ENCODE results near the gene CTNNA2. TPM values are rescaled to one million over a fixed set of nuclear protein-coding genes. Genes with fewer than 3 reads are reported as not detected.

The CTNNA2 gene
- total RNA-seq, 1 experiment from 2014 or later: 5.5 TPM

DNA sequence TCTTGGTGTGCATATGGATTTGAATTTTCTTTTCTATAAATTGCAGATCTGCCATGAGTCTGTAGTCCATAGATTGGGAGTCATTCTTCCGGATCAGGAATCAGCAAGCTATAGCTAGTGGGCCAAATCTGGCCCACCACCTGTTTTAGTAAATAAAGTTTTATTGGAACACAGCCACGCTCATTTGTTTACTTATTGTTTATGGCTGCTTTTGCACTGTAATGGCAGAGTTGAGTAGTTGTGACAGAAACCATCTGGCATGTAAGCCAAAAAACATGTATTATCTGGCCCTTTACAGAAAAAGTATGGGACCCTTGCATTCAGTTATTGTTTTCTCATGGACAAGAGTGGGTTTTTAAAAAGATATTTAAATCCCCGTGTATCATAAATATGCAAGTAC, 600.5 kb downstream of the CTNNA2 start:
- no peak overlapping the region for H3T11ph ChIP-seq (ENCODE audit: low read length)
- no peak overlapping the region for H3K14ac ChIP-seq (ENCODE audit: insufficient read depth, low read length)
- H3K4me1 ChIP-seq (ENCODE audit: insufficient read depth, low read length): no peaks in the 10 kb centered on the region
- no peak overlapping the region for H3K56ac ChIP-seq (ENCODE audit: insufficient read length, low read depth, low read length)
- no peaks in the 10 kb centered on the region for H3K27me3 ChIP-seq (ENCODE audit: insufficient read depth, low read length)
- H2BK15ac ChIP-seq (ENCODE audit: low read depth, low read length): no peak overlapping the region
- TF ChIP-seq, protein P1, sequence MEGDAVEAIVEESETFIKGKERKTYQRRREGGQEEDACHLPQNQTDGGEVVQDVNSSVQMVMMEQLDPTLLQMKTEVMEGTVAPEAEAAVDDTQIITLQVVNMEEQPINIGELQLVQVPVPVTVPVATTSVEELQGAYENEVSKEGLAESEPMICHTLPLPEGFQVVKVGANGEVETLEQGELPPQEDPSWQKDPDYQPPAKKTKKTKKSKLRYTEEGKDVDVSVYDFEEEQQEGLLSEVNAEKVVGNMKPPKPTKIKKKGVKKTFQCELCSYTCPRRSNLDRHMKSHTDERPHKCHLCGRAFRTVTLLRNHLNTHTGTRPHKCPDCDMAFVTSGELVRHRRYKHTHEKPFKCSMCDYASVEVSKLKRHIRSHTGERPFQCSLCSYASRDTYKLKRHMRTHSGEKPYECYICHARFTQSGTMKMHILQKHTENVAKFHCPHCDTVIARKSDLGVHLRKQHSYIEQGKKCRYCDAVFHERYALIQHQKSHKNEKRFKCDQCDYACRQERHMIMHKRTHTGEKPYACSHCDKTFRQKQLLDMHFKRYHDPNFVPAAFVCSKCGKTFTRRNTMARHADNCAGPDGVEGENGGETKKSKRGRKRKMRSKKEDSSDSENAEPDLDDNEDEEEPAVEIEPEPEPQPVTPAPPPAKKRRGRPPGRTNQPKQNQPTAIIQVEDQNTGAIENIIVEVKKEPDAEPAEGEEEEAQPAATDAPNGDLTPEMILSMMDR (conservative IDR thresholded peaks at IDR 0.05): no peak
- H3K9me3 Mint-ChIP-seq: peaks cover 0 to 10% of the 10 kb centered on the region in 2 experiments; a peak in 4 of 5 replicates
- no peak overlapping the region for H4K91ac ChIP-seq (ENCODE audit: insufficient read length, low read depth, low read length)
- no peak overlapping the region for H3K27ac Mint-ChIP-seq
- no peaks in the 10 kb centered on the region for H3K79me1 ChIP-seq (ENCODE audit: insufficient read depth, low read depth, low read length, poor library complexity, severe bottlenecking)
- no peaks in the 10 kb centered on the region for H3K23me2 ChIP-seq (ENCODE audit: insufficient read length, low read depth, low read length, poor library complexity, severe bottlenecking)
- H3K4me3 Mint-ChIP-seq: no peak overlapping the region
- WGBS (ENCODE audit: extremely low coverage, insufficient read length, low lambda C conversion rate): no CpG with 5 or more reads among the region's 3 CpGs
- H2AK5ac ChIP-seq (ENCODE audit: insufficient read length, low read length): no peak overlapping the region
- H4K20me1 ChIP-seq (ENCODE audit: control insufficient read depth, insufficient read depth, insufficient read length): no peaks in the 10 kb centered on the region
- peaks cover 0 to 4% (median 0%) of the 10 kb centered on the region in 3 experiments; a peak in 1 of 7 replicates for H3K36me3 Mint-ChIP-seq (ENCODE audit: insufficient read depth in 1 of 3, low read depth in 3 of 3)
- H3K4me2 ChIP-seq (ENCODE audit: insufficient read depth, insufficient read length, low read length): no peak overlapping the region
- no peaks in the 10 kb centered on the region for H3K79me2 ChIP-seq (ENCODE audit: insufficient read depth, low read length)
- no peak overlapping the region for H2BK20ac ChIP-seq (ENCODE audit: low read depth, low read length, poor library complexity, severe bottlenecking)
- H2BK5ac ChIP-seq (ENCODE audit: insufficient read length, low read length): no peak overlapping the region
- no peak overlapping the region for H3K4ac ChIP-seq (ENCODE audit: low read depth, low read length)
- no peak overlapping the region for H2BK120ac ChIP-seq (ENCODE audit: low read depth, low read length, poor library complexity, severe bottlenecking)
- H3K9ac ChIP-seq (ENCODE audit: extremely low read depth, insufficient read length, low read length): no peak overlapping the region
- no peak overlapping the region for H3K23ac ChIP-seq (ENCODE audit: insufficient read length, low read depth, low read length)
- H4K5ac ChIP-seq (ENCODE audit: insufficient read length, low read depth, low read length): no peak overlapping the region
- no peak overlapping the region for H3K18ac ChIP-seq (ENCODE audit: insufficient read length, low read depth, low read length)
- no peaks in the 10 kb centered on the region for H3K4me1 Mint-ChIP-seq
- H2BK12ac ChIP-seq (ENCODE audit: insufficient read length, low read depth, low read length): no peak overlapping the region
- no peaks in the 10 kb centered on the region for H3K27me3 Mint-ChIP-seq (ENCODE audit: low read depth)
- DNase-seq: no peak
- H2AFZ ChIP-seq (ENCODE audit: low read length): no peak overlapping the region
- no peaks in the 10 kb centered on the region for H3K9me3 ChIP-seq (ENCODE audit: control insufficient read depth, low read depth, low read length)
- H4K8ac ChIP-seq (replicated peaks; ENCODE audit: insufficient read length, low read depth, low read length): no peak overlapping the region
- H3K27ac ChIP-seq (ENCODE audit: insufficient read length, low read depth, low read length): no peak overlapping the region

Measured in H9 (cell line).